ENCODE data around the gene CACNG3. TPM values are rescaled to one million over a fixed set of nuclear protein-coding genes. Genes with fewer than 3 reads are reported as not detected.

The CACNG3 gene
- total and polyA plus RNA-seq, 2 experiments from 2014 or later: not detected

DNA sequence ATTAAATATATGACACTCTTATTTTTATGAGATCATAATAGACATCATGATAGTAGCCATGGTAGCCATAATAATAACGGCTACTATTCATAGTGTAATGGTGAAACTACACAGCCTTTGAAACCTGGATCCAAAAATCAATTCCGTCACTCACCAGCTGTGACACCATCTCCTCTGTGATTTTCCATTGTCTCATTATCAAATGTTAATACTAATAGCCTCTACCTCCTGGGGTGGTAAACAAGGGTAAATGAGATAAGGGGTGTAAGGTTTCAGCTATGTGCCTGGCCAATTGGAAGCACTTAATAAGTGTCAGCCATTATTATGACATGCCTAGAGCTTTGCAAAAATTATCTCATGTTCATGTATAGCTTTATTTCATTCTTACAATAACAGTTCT, 88.6 kb downstream of the CACNG3 start:
- H3K36me3 ChIP-seq (replicated peaks; ENCODE audit: insufficient read depth, low read depth): no peaks in the 10 kb centered on the region
- no peaks in the 10 kb centered on the region for H3K9me2 ChIP-seq (replicated peaks; ENCODE audit: insufficient read depth)
- whole genome bisulfite sequencing (ENCODE audit: low lambda C conversion rate, missing lambda C conversion rate): 41% methylated on average over 2 of the region's 2 CpGs
- no peak overlapping the region for H3K27ac ChIP-seq
- H3K79me2 ChIP-seq: no peaks in the 10 kb centered on the region
- TF ChIP-seq, protein P1, sequence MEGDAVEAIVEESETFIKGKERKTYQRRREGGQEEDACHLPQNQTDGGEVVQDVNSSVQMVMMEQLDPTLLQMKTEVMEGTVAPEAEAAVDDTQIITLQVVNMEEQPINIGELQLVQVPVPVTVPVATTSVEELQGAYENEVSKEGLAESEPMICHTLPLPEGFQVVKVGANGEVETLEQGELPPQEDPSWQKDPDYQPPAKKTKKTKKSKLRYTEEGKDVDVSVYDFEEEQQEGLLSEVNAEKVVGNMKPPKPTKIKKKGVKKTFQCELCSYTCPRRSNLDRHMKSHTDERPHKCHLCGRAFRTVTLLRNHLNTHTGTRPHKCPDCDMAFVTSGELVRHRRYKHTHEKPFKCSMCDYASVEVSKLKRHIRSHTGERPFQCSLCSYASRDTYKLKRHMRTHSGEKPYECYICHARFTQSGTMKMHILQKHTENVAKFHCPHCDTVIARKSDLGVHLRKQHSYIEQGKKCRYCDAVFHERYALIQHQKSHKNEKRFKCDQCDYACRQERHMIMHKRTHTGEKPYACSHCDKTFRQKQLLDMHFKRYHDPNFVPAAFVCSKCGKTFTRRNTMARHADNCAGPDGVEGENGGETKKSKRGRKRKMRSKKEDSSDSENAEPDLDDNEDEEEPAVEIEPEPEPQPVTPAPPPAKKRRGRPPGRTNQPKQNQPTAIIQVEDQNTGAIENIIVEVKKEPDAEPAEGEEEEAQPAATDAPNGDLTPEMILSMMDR (IDR thresholded peaks at IDR 0.05; ENCODE audit: poor library complexity): no peak
- TF ChIP-seq EZH2phosphoT487 (IDR thresholded peaks at IDR 0.05; ENCODE audit: low read depth, severe bottlenecking, unreplicated experiment) (no peak), EZH2 (IDR thresholded peaks at IDR 0.05; ENCODE audit: borderline replicate concordance) (no peak)
- H3K4me2 ChIP-seq: no peak overlapping the region
- no peak overlapping the region for H2AFZ ChIP-seq
- H3K4me3 ChIP-seq: no peak overlapping the region
- no peaks in the 10 kb centered on the region for H3K4me1 ChIP-seq (ENCODE audit: insufficient read depth)
- no peaks in the 10 kb centered on the region for H4K20me1 ChIP-seq (ENCODE audit: insufficient read depth, poor library complexity, severe bottlenecking)
- no peaks in the 10 kb centered on the region for H3K27me3 ChIP-seq
- no peak for DNase-seq (ENCODE audit: low spot score)
- no peaks in the 10 kb centered on the region for H3K9me3 ChIP-seq (ENCODE audit: low read depth)

DNA sequence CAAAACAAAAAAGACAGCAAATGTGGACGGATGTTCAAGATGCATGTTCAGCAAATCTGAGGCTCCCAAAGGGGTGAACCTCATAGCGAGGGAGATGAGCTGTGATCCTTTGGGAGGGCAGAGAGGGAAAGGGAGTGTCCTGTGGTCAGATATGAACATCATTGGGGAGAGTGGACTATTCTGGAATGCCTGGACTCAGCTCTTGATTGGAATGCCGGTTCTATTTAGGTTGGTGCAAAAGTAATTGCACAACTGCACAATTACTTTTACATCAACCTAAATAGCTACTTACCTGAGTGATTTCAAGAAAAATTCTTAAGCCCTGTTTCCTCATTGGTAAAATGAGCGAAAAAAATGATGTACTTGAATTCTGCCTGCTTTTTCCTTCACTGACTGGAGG, 89.6 kb downstream of the CACNG3 start:
- no peaks in the 10 kb centered on the region for H3K27me3 ChIP-seq
- no peak overlapping the region for H3K27ac ChIP-seq
- no peak overlapping the region for H3K4me2 ChIP-seq
- H3K4me3 ChIP-seq: no peak overlapping the region
- no peaks in the 10 kb centered on the region for H3K79me2 ChIP-seq
- H4K20me1 ChIP-seq (ENCODE audit: insufficient read depth, poor library complexity, severe bottlenecking): no peaks in the 10 kb centered on the region
- 85% methylated on average over 4 of the region's 4 CpGs for WGBS (ENCODE audit: low lambda C conversion rate, missing lambda C conversion rate)
- H3K9me2 ChIP-seq (replicated peaks; ENCODE audit: insufficient read depth): no peaks in the 10 kb centered on the region
- no peak overlapping the region for H2AFZ ChIP-seq
- H3K4me1 ChIP-seq (ENCODE audit: insufficient read depth): no peaks in the 10 kb centered on the region
- DNase-seq (ENCODE audit: low spot score): no peak
- H3K36me3 ChIP-seq (replicated peaks; ENCODE audit: insufficient read depth, low read depth): no peaks in the 10 kb centered on the region
- no peak for TF ChIP-seq EZH2phosphoT487 (IDR thresholded peaks at IDR 0.05; ENCODE audit: low read depth, severe bottlenecking, unreplicated experiment)
- TF ChIP-seq EZH2 (IDR thresholded peaks at IDR 0.05; ENCODE audit: borderline replicate concordance): no peak
- TF ChIP-seq, protein P1 (IDR thresholded peaks at IDR 0.05; ENCODE audit: poor library complexity): no peak
- H3K9me3 ChIP-seq (ENCODE audit: low read depth): no peaks in the 10 kb centered on the region

DNA sequence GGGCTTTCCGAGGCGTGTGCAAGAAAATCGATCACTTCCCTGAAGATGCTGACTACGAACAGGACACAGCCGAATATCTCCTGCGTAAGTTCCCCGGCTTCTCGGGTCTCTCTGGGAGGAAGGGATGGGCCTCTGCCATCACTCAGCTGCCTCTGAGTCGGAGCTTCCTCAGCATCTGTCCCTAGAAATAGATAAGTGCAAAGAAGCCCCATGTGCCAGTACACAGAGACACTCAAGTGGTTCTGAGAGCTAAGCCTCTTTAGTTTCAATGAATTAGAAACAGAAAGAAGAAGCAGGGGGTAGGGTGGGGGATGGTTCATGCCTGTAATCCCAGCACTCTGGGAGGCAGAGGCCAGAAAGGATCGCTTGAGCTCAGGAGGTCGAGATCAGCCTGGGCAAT, 90.6 kb downstream of the CACNG3 start:
- H3K9me3 ChIP-seq (ENCODE audit: low read depth): no peaks in the 10 kb centered on the region
- TF ChIP-seq, protein P1 (IDR thresholded peaks at IDR 0.05; ENCODE audit: poor library complexity): no peak
- TF ChIP-seq EZH2phosphoT487 (IDR thresholded peaks at IDR 0.05; ENCODE audit: low read depth, severe bottlenecking, unreplicated experiment) (no peak), EZH2 (IDR thresholded peaks at IDR 0.05; ENCODE audit: borderline replicate concordance) (no peak)
- no peaks in the 10 kb centered on the region for H3K9me2 ChIP-seq (replicated peaks; ENCODE audit: insufficient read depth)
- H3K4me3 ChIP-seq: no peak overlapping the region
- no peak overlapping the region for H3K27ac ChIP-seq
- no peak overlapping the region for H3K4me2 ChIP-seq
- no peak for DNase-seq (ENCODE audit: low spot score)
- H4K20me1 ChIP-seq (ENCODE audit: insufficient read depth, poor library complexity, severe bottlenecking): no peaks in the 10 kb centered on the region
- H3K27me3 ChIP-seq: no peaks in the 10 kb centered on the region
- no peak overlapping the region for H2AFZ ChIP-seq
- WGBS (ENCODE audit: low lambda C conversion rate, missing lambda C conversion rate): 72% methylated on average over 11 of the region's 11 CpGs
- H3K4me1 ChIP-seq (ENCODE audit: insufficient read depth): no peaks in the 10 kb centered on the region
- H3K79me2 ChIP-seq: no peaks in the 10 kb centered on the region
- no peaks in the 10 kb centered on the region for H3K36me3 ChIP-seq (replicated peaks; ENCODE audit: insufficient read depth, low read depth)

DNA sequence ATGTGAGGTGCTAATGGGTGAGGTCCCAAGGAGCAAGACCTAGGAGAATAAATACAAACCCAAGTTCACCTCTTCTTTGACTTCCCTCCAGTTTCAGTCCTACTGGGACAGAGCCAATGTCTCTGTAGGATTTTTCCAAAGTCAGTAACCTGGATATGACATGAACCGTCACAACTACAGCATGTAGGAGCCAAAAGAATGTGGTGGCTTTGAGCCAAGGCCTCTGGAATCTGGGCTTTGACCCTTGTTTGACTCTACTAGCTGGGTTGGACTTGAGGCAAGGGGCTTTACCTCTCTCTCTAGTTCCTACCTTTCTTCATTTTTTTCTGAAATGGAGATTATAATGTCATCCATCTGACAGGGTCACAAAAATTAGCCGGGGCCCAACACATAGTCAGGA, 91.4 kb downstream of the CACNG3 start:
- Histone ChIP-seq H2AFZ (no peak overlapping the region), H3K9me3 (ENCODE audit: low read depth) (no peaks in the 10 kb centered on the region), H3K9me2 (replicated peaks; ENCODE audit: insufficient read depth) (no peaks in the 10 kb centered on the region), H4K20me1 (ENCODE audit: insufficient read depth, poor library complexity, severe bottlenecking) (no peaks in the 10 kb centered on the region), H3K27ac (no peak overlapping the region), H3K4me3 (no peak overlapping the region), H3K36me3 (replicated peaks; ENCODE audit: insufficient read depth, low read depth) (no peaks in the 10 kb centered on the region), H3K4me2 (no peak overlapping the region), H3K79me2 (no peaks in the 10 kb centered on the region), H3K27me3 (no peaks in the 10 kb centered on the region), H3K4me1 (ENCODE audit: insufficient read depth) (no peaks in the 10 kb centered on the region)
- TF ChIP-seq EZH2phosphoT487 (IDR thresholded peaks at IDR 0.05; ENCODE audit: low read depth, severe bottlenecking, unreplicated experiment) (no peak), EZH2 (IDR thresholded peaks at IDR 0.05; ENCODE audit: borderline replicate concordance) (no peak)
- TF ChIP-seq, protein P1 (IDR thresholded peaks at IDR 0.05; ENCODE audit: poor library complexity): no peak
- 58% methylated on average over 2 of the region's 2 CpGs for WGBS (ENCODE audit: low lambda C conversion rate, missing lambda C conversion rate)
- no peak for DNase-seq (ENCODE audit: low spot score)
